Thyroid gland (tissue), 4 donors: ENCODE measurements around the gene GFOD2. TPM values are rescaled to one million over a fixed set of nuclear protein-coding genes. Genes with fewer than 3 reads are reported as not detected.
"Not testable (repeated sequence)": the region's sequence is repeated elsewhere in the genome, so short reads cannot be mapped to it uniquely, and the experiment has no call there.

Experiments
- DNase-seq, 2 donors: peaks; one replicate each; pipeline ENCODE4 v3.0.0-alpha.2; 2019
- H3K27ac ChIP-seq, 3 donors: fragments of 200-600 bp; sonication (generic); 1 replicate in 2 of 3; 2 replicates in 1 of 3; pipeline ENCODE4 v1.5.1; 2016 to 2019; ENCODE audit warnings: mild to moderate bottlenecking in 1 of 3, moderate library complexity in 1 of 3
- H3K27me3 ChIP-seq: fragments of 200-600 bp; sonication (generic); one replicate; pipeline ENCODE4 v1.5.1; 2019
- H3K36me3 ChIP-seq, 2 donors: fragments of 200-600 bp; sonication (generic); one replicate each; pipeline ENCODE4 v1.5.1; 2016 to 2019
- H3K4me1 ChIP-seq, 2 donors: fragments of 200-600 bp; sonication (generic); one replicate each; pipeline ENCODE4 v1.5.1; 2017 to 2019
- H3K4me3 ChIP-seq, 3 donors: fragments of 200-600 bp; sonication (generic); replicated peaks in 1 of 3; 1 replicate in 2 of 3; 2 replicates in 1 of 3; pipeline ENCODE4 v1.5.1; 2016; ENCODE audit warnings: mild to moderate bottlenecking in 1 of 3
- H3K9me3 ChIP-seq: fragments of 200-600 bp; sonication (generic); one replicate; pipeline ENCODE4 v1.5.1; 2017
- CTCF ChIP-seq, 6 experiments: fragments of 200-600 bp in 3 of 6; fragments of 450-650 bp in 3 of 6; sonication (generic) in 3 of 6; IDR thresholded peaks; one replicate each; pipeline ENCODE4 v1.5.1; 2016 to 2019; ENCODE audit warnings: antibody characterized with exemption in 6 of 6, mild to moderate bottlenecking in 2 of 6, inconsistent platforms in 1 of 6, moderate library complexity in 1 of 6
- POLR2A ChIP-seq, 2 donors: fragments of 450-650 bp; IDR thresholded peaks; one replicate each; pipeline ENCODE4 v1.6.1; 2017; ENCODE audit warnings: antibody characterized with exemption in 2 of 2, mild to moderate bottlenecking in 2 of 2, moderate library complexity in 1 of 2
- WGBS, 2 donors: methylation state at CpG; one replicate each; pipeline ENCODE4 v1.1.5; 2017; 5-methylcytosine and 5-hydroxymethylcytosine counted together
- intact Hi-C: fragments of 100-400 bp; cut with DNase I; formaldehyde crosslinking; loops from one replicate; pipeline ENCODE4 v1.15.1; 2023
- total RNA-seq, 4 donors: library from RNA; depleted of rRNA; stranded (reverse); fragments of >200 nt; gene quantifications; one replicate each; pipeline ENCODE4 v1.2.3, GENCODE V29; 2016

GFOD2 gene
- total RNA-seq, 4 donors from 2014 or later, result 10.9 to 27.5 (median 23.7) TPM

GRCh38 chr16:67758966-67759365 is 39.9 kb upstream of the GFOD2 start:
- Histone ChIP-seq H3K27me3 (no peaks in the 10 kb centered on the region), H3K9me3 (no peaks in the 10 kb centered on the region), H3K27ac (no peak overlapping the region), H3K36me3 (no peaks in the 10 kb centered on the region), H3K4me1 (peaks cover 0 to 11% of the 10 kb centered on the region in 2 donors), H3K4me3 (no peak overlapping the region)
- peak; percentile 51 to 76 for DNase-seq
- WGBS, 2 donors, result 37 to 66% methylated on average over 7 of the region's 7 CpGs
- intact Hi-C loops, result no loop called here
- TF ChIP-seq CTCF (IDR thresholded peaks at IDR 0.05) (no peak), POLR2A (IDR thresholded peaks at IDR 0.05) (no peak)

- intact Hi-C loops, result no loop called here
- H3K4me1 ChIP-seq, result peaks cover 0 to 11% of the 10 kb centered on the region in 2 donors
- TF ChIP-seq CTCF (IDR thresholded peaks at IDR 0.05), result no peak
- TF ChIP-seq POLR2A (IDR thresholded peaks at IDR 0.05), result no peak
- DNase-seq, result no peak
- 90 to 96% methylated on average over 3 of the region's 3 CpGs for WGBS, 2 donors
- H3K36me3 ChIP-seq, result no peaks in the 10 kb centered on the region
- H3K9me3 ChIP-seq, result no peaks in the 10 kb centered on the region
- H3K27ac ChIP-seq, result no peak overlapping the region
- H3K4me3 ChIP-seq, result no peak overlapping the region
- no peaks in the 10 kb centered on the region for H3K27me3 ChIP-seq
Measured at GRCh38 chr16:67758006-67758405, 38.9 kb upstream of the GFOD2 start.

GRCh38 chr16:67752641-67753040 is 33.5 kb upstream of the GFOD2 start:
- DNase-seq, result no peak
- no peaks in the 10 kb centered on the region for H3K9me3 ChIP-seq
- no peaks in the 10 kb centered on the region for H3K36me3 ChIP-seq
- WGBS, 2 donors, result 87 to 88% methylated on average over 2 of the region's 2 CpGs
- H3K4me3 ChIP-seq, result no peak overlapping the region
- no peak overlapping the region for H3K27ac ChIP-seq
- H3K4me1 ChIP-seq, result no peaks in the 10 kb centered on the region
- no peaks in the 10 kb centered on the region for H3K27me3 ChIP-seq
- TF ChIP-seq POLR2A (IDR thresholded peaks at IDR 0.05) (no peak), CTCF (IDR thresholded peaks at IDR 0.05) (no peak)
- intact Hi-C loops, result no loop called here

GRCh38 chr16:67751331-67751730 is 32.2 kb upstream of the GFOD2 start:
- H3K27ac ChIP-seq, H3K4me1 ChIP-seq, H3K4me3 ChIP-seq, H3K36me3 ChIP-seq, H3K9me3 ChIP-seq, H3K27me3 ChIP-seq, DNase-seq, intact Hi-C loops: not testable (repeated sequence)
- WGBS, 2 donors, result 88 to 93% methylated on average over 3 of the region's 3 CpGs

- 86 to 96% methylated on average over 6 of the region's 6 CpGs for WGBS, 2 donors
- no peaks in the 10 kb centered on the region for H3K4me1 ChIP-seq
- TF ChIP-seq POLR2A (IDR thresholded peaks at IDR 0.05) (no peak), CTCF (IDR thresholded peaks at IDR 0.05) (no peak)
- no peak for DNase-seq
- intact Hi-C loops, result no loop called here
- H3K27me3 ChIP-seq, result no peaks in the 10 kb centered on the region
- no peaks in the 10 kb centered on the region for H3K9me3 ChIP-seq
- H3K27ac ChIP-seq, result no peak overlapping the region
- H3K36me3 ChIP-seq, result no peaks in the 10 kb centered on the region
- H3K4me3 ChIP-seq, result no peak overlapping the region
Measured at GRCh38 chr16:67750466-67750865, 31.4 kb upstream of the GFOD2 start.
